Measurements from ENCODE around the gene CPB1.
"Not testable (repeated sequence)": the region's sequence is repeated elsewhere in the genome, so short reads cannot be mapped to it uniquely, and the experiment has no call there.

CPB1 gene

DNA sequence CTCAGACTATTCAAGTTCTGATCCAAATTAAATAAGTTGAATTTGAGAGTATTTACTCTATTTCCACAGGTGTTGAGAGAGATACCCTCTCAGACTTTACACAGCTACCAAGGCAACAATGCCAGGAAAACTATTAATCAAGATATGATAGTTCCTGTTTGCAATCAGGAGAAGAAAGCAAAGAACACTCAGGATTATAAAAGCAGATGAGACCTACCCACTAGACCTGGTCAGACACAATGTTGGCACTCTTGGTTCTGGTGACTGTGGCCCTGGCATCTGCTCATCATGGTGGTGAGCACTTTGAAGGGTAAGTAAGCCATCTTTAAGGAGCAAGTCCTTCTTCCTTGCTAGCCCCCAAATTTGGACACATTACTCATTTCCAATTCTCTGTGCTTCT lies at the start of gene CPB1:
CPB1 (plus strand) TSS at position 227 of the 400 bp plus-strand sequence; CDS start at position 240, 13 bp downstream.
- H3K4me3 ChIP-seq (ENCODE audit: low read length in 2 of 2) = no peak within 1 kb of the TSS
- H3K9ac ChIP-seq (ENCODE audit: low read depth in 1 of 2, low read length in 2 of 2) = no peak within 1 kb of the TSS
- H3K9me3 ChIP-seq (ENCODE audit: control insufficient read depth in 2 of 2, low read length in 2 of 2) = no peaks in the 10 kb centered on the region
- H3K4me1 ChIP-seq (ENCODE audit: control insufficient read depth in 2 of 2, insufficient read depth in 2 of 2, low read length in 2 of 2) = no peaks in the 10 kb centered on the region
- no peaks in the 10 kb centered on the region for H3K36me3 ChIP-seq (ENCODE audit: control insufficient read depth in 2 of 2, insufficient read depth in 2 of 2, low read length in 2 of 2)
- H3K27me3 ChIP-seq (ENCODE audit: control insufficient read depth in 2 of 2, insufficient read depth in 2 of 2, low read length in 2 of 2) = no peaks in the 10 kb centered on the region
- H3K27ac ChIP-seq (ENCODE audit: low read depth in 2 of 2, low read length in 2 of 2) = no peak within 1 kb of the TSS

DNA sequence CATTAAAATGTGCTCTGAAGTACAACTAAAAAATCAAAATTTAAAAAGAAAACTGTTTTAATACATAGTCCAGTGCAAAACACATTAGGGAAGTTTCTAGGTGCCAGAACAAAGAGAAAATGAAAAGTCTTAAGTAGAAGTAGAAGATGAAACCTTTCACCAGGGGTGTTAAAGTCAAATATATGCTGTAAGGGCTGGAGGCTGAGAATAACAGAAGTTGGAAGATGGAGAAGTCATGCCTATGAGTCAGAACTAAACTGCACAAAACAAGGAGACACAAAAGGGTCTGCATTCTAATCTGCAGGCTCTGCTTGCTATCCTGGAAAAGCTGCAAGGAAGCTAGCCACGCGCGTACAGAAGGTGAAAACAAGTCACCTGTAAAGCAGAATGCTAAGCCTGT lies 48.7 kb upstream of the CPB1 start:
- no peak overlapping the region for H3K27ac ChIP-seq (ENCODE audit: low read depth in 2 of 2, low read length in 2 of 2)
- no peaks in the 10 kb centered on the region for H3K4me1 ChIP-seq (ENCODE audit: control insufficient read depth in 2 of 2, insufficient read depth in 2 of 2, low read length in 2 of 2)
- no peaks in the 10 kb centered on the region for H3K27me3 ChIP-seq (ENCODE audit: control insufficient read depth in 2 of 2, insufficient read depth in 2 of 2, low read length in 2 of 2)
- no peaks in the 10 kb centered on the region for H3K36me3 ChIP-seq (ENCODE audit: control insufficient read depth in 2 of 2, insufficient read depth in 2 of 2, low read length in 2 of 2)
- no peak overlapping the region for H3K9ac ChIP-seq (ENCODE audit: low read depth in 1 of 2, low read length in 2 of 2)
- H3K4me3 ChIP-seq (ENCODE audit: low read length in 2 of 2) = no peak overlapping the region
- H3K9me3 ChIP-seq (ENCODE audit: control insufficient read depth in 2 of 2, low read length in 2 of 2) = no peaks in the 10 kb centered on the region

- not testable (repeated sequence) for H3K9me3 ChIP-seq (ENCODE audit: control insufficient read depth in 2 of 2, low read length in 2 of 2); H3K4me3 ChIP-seq (ENCODE audit: low read length in 2 of 2); H3K36me3 ChIP-seq (ENCODE audit: control insufficient read depth in 2 of 2, insufficient read depth in 2 of 2, low read length in 2 of 2); H3K27me3 ChIP-seq (ENCODE audit: control insufficient read depth in 2 of 2, insufficient read depth in 2 of 2, low read length in 2 of 2); H3K9ac ChIP-seq (ENCODE audit: low read depth in 1 of 2, low read length in 2 of 2); H3K4me1 ChIP-seq (ENCODE audit: control insufficient read depth in 2 of 2, insufficient read depth in 2 of 2, low read length in 2 of 2); H3K27ac ChIP-seq (ENCODE audit: low read depth in 2 of 2, low read length in 2 of 2)
Measured at GRCh38 chr3:148785026-148785425, 42.6 kb upstream of the CPB1 start.

GRCh38 chr3:148786159-148786558 lies 41.5 kb upstream of the CPB1 start:
- H3K4me3 ChIP-seq (ENCODE audit: low read length in 2 of 2); H3K36me3 ChIP-seq (ENCODE audit: control insufficient read depth in 2 of 2, insufficient read depth in 2 of 2, low read length in 2 of 2); H3K9ac ChIP-seq (ENCODE audit: low read depth in 1 of 2, low read length in 2 of 2); H3K27me3 ChIP-seq (ENCODE audit: control insufficient read depth in 2 of 2, insufficient read depth in 2 of 2, low read length in 2 of 2); H3K4me1 ChIP-seq (ENCODE audit: control insufficient read depth in 2 of 2, insufficient read depth in 2 of 2, low read length in 2 of 2); H3K27ac ChIP-seq (ENCODE audit: low read depth in 2 of 2, low read length in 2 of 2); H3K9me3 ChIP-seq (ENCODE audit: control insufficient read depth in 2 of 2, low read length in 2 of 2): not testable (repeated sequence)

GRCh38 chr3:148789146-148789545 lies 38.5 kb upstream of the CPB1 start:
- Histone ChIP-seq H3K4me1 (ENCODE audit: control insufficient read depth in 2 of 2, insufficient read depth in 2 of 2, low read length in 2 of 2) (no peaks in the 10 kb centered on the region), H3K27ac (ENCODE audit: low read depth in 2 of 2, low read length in 2 of 2) (no peak overlapping the region), H3K4me3 (ENCODE audit: low read length in 2 of 2) (no peak overlapping the region), H3K36me3 (ENCODE audit: control insufficient read depth in 2 of 2, insufficient read depth in 2 of 2, low read length in 2 of 2) (no peaks in the 10 kb centered on the region), H3K9ac (ENCODE audit: low read depth in 1 of 2, low read length in 2 of 2) (no peak overlapping the region), H3K9me3 (ENCODE audit: control insufficient read depth in 2 of 2, low read length in 2 of 2) (no peaks in the 10 kb centered on the region), H3K27me3 (ENCODE audit: control insufficient read depth in 2 of 2, insufficient read depth in 2 of 2, low read length in 2 of 2) (no peaks in the 10 kb centered on the region)

DNA sequence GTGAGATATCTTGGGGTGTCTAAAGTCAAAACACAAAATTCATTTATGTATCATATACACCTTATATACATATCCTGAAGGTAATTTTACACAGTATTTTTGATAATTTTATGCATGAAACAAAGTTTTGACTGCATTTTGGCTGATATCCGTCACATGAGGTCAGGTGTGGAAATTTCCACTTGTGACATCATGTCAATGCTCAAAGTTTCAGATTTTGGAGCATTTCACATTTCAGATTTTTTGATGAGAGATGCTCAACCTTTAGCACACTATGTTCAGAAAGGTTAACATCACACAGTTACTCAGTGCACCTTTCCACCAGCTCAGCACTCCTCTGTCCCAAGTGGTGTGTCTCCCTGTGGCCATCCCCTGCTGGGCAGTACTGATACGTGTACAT lies 37.7 kb upstream of the CPB1 start:
- Histone ChIP-seq H3K27ac (ENCODE audit: low read depth in 2 of 2, low read length in 2 of 2) (no peak overlapping the region), H3K36me3 (ENCODE audit: control insufficient read depth in 2 of 2, insufficient read depth in 2 of 2, low read length in 2 of 2) (no peaks in the 10 kb centered on the region), H3K9ac (ENCODE audit: low read depth in 1 of 2, low read length in 2 of 2) (no peak overlapping the region), H3K9me3 (ENCODE audit: control insufficient read depth in 2 of 2, low read length in 2 of 2) (no peaks in the 10 kb centered on the region), H3K4me3 (ENCODE audit: low read length in 2 of 2) (no peak overlapping the region), H3K4me1 (ENCODE audit: control insufficient read depth in 2 of 2, insufficient read depth in 2 of 2, low read length in 2 of 2) (no peaks in the 10 kb centered on the region), H3K27me3 (ENCODE audit: control insufficient read depth in 2 of 2, insufficient read depth in 2 of 2, low read length in 2 of 2) (no peaks in the 10 kb centered on the region)

GRCh38 chr3:148790370-148790769 lies 37.2 kb upstream of the CPB1 start:
- no peaks in the 10 kb centered on the region for H3K27me3 ChIP-seq (ENCODE audit: control insufficient read depth in 2 of 2, insufficient read depth in 2 of 2, low read length in 2 of 2)
- no peaks in the 10 kb centered on the region for H3K9me3 ChIP-seq (ENCODE audit: control insufficient read depth in 2 of 2, low read length in 2 of 2)
- no peaks in the 10 kb centered on the region for H3K4me1 ChIP-seq (ENCODE audit: control insufficient read depth in 2 of 2, insufficient read depth in 2 of 2, low read length in 2 of 2)
- H3K4me3 ChIP-seq (ENCODE audit: low read length in 2 of 2) = no peak overlapping the region
- no peaks in the 10 kb centered on the region for H3K36me3 ChIP-seq (ENCODE audit: control insufficient read depth in 2 of 2, insufficient read depth in 2 of 2, low read length in 2 of 2)
- H3K27ac ChIP-seq (ENCODE audit: low read depth in 2 of 2, low read length in 2 of 2) = peak overlapping the region in 1 of 2 donors; percentile 53
- H3K9ac ChIP-seq (ENCODE audit: low read depth in 1 of 2, low read length in 2 of 2) = no peak overlapping the region

DNA sequence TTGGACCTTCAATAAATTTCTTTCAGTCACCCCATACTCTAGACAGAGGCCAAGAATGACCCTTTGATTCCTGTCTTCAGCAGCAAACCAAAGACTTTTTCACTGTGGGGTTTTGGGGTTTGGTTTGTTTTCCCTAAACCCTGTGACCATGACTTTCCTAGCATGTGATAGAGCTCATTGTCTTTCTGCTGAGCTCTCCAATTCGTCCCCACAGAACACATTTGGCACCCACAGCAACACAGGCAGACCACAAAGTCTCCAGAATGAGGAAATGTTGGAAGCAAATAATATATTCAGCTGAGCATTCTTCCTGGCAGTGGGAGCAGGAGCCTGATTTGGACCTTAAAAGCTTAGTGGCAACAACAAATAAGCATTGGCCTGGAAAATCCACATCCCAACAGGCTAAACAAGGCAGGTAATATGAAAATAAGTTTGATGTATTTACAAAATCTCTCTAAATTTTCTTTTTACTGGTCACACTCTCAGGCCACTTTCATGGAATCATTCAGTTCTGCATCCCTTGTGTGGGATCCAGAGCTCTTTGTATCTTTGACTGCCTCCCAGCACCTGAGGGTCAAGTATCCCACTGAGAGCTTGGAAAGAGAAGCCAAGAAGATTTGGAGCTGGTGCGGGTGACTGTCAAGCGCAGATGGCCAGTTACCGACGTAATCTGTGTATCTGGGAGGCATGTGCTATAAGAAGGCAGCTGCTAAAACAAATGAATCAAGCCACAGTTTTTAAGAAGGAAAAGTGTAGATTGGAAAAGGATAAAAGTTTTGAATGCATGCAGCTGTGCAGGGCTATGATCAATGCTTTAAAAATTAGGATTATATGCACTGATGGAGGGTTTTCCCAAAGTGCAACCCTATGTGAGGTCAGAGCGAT lies 36.5 kb upstream of the CPB1 start:
- Histone ChIP-seq H3K9me3 (ENCODE audit: control insufficient read depth in 2 of 2, low read length in 2 of 2) (no peaks in the 10 kb centered on the region), H3K4me3 (ENCODE audit: low read length in 2 of 2) (no peak overlapping the region), H3K9ac (ENCODE audit: low read depth in 1 of 2, low read length in 2 of 2) (no peak overlapping the region), H3K4me1 (ENCODE audit: control insufficient read depth in 2 of 2, insufficient read depth in 2 of 2, low read length in 2 of 2) (no peaks in the 10 kb centered on the region), H3K36me3 (ENCODE audit: control insufficient read depth in 2 of 2, insufficient read depth in 2 of 2, low read length in 2 of 2) (no peaks in the 10 kb centered on the region), H3K27ac (ENCODE audit: low read depth in 2 of 2, low read length in 2 of 2) (peak overlapping the region in 1 of 2 donors; percentile 53), H3K27me3 (ENCODE audit: control insufficient read depth in 2 of 2, insufficient read depth in 2 of 2, low read length in 2 of 2) (no peaks in the 10 kb centered on the region)

- Histone ChIP-seq H3K36me3 (ENCODE audit: control insufficient read depth in 2 of 2, insufficient read depth in 2 of 2, low read length in 2 of 2) (no peaks in the 10 kb centered on the region), H3K27me3 (ENCODE audit: control insufficient read depth in 2 of 2, insufficient read depth in 2 of 2, low read length in 2 of 2) (no peaks in the 10 kb centered on the region), H3K9me3 (ENCODE audit: control insufficient read depth in 2 of 2, low read length in 2 of 2) (no peaks in the 10 kb centered on the region), H3K27ac (ENCODE audit: low read depth in 2 of 2, low read length in 2 of 2) (no peak overlapping the region), H3K4me3 (ENCODE audit: low read length in 2 of 2) (no peak overlapping the region), H3K9ac (ENCODE audit: low read depth in 1 of 2, low read length in 2 of 2) (no peak overlapping the region), H3K4me1 (ENCODE audit: control insufficient read depth in 2 of 2, insufficient read depth in 2 of 2, low read length in 2 of 2) (no peaks in the 10 kb centered on the region)
Measured at GRCh38 chr3:148791920-148792319, 35.7 kb upstream of the CPB1 start.

GRCh38 chr3:148792516-148792915 lies 35.1 kb upstream of the CPB1 start:
- H3K4me1 ChIP-seq (ENCODE audit: control insufficient read depth in 2 of 2, insufficient read depth in 2 of 2, low read length in 2 of 2) = no peaks in the 10 kb centered on the region
- H3K9ac ChIP-seq (ENCODE audit: low read depth in 1 of 2, low read length in 2 of 2) = no peak overlapping the region
- no peaks in the 10 kb centered on the region for H3K9me3 ChIP-seq (ENCODE audit: control insufficient read depth in 2 of 2, low read length in 2 of 2)
- no peak overlapping the region for H3K27ac ChIP-seq (ENCODE audit: low read depth in 2 of 2, low read length in 2 of 2)
- no peaks in the 10 kb centered on the region for H3K36me3 ChIP-seq (ENCODE audit: control insufficient read depth in 2 of 2, insufficient read depth in 2 of 2, low read length in 2 of 2)
- H3K27me3 ChIP-seq (ENCODE audit: control insufficient read depth in 2 of 2, insufficient read depth in 2 of 2, low read length in 2 of 2) = no peaks in the 10 kb centered on the region
- H3K4me3 ChIP-seq (ENCODE audit: low read length in 2 of 2) = no peak overlapping the region
